Stimulated activated CD4-positive, alpha-beta T cell treated with anti-CD3 and anti-CD28 coated beads, Interleukin-12 subunit alpha, Interleukin-12 subunit beta, amount 100 ng/mL, for 4 hours (primary cell): ENCODE results near the gene LY6G6F.
A peak's percentile ranks its signal among the peaks of the same experiment; 100 is the strongest.

Experiments used
- DNase-seq: peaks from one replicate; pipeline ENCODE4 v3.0.0-alpha.2; 2020

LY6G6F gene

DNA sequence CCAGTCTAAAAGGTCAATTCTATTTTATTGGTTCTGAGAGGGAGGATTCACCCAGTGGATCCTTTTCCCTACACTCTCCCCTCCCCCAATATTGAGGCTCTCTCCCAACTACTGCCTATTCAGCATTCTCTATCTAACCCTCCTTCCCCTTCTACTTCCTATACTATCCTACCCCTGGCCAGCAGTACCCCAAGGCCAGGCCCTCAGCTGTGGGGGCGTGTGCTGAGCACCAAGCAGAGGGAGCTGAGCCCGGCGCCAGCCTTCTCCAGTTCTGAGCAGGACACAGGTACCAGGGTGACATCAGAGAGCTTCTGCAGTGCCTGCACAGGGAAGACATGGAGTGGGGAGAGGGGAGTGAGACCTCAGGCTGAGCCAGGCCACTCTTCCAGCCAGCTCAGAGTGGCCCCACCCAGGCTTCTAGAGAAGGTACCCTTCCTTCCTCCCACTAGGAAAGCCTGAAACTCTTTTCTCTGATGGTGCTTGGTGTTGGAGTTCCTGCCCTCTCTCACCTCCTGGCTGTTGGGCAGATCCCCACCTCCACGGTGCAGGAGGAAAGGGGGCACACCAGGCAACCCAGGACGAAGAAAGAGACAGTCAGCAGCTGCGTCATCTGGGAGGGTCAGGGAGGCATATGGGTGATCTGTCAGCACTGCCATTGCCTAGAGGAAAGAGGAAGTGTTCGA, 20.5 kb downstream of the LY6G6F start:
- no peak for DNase-seq

DNA sequence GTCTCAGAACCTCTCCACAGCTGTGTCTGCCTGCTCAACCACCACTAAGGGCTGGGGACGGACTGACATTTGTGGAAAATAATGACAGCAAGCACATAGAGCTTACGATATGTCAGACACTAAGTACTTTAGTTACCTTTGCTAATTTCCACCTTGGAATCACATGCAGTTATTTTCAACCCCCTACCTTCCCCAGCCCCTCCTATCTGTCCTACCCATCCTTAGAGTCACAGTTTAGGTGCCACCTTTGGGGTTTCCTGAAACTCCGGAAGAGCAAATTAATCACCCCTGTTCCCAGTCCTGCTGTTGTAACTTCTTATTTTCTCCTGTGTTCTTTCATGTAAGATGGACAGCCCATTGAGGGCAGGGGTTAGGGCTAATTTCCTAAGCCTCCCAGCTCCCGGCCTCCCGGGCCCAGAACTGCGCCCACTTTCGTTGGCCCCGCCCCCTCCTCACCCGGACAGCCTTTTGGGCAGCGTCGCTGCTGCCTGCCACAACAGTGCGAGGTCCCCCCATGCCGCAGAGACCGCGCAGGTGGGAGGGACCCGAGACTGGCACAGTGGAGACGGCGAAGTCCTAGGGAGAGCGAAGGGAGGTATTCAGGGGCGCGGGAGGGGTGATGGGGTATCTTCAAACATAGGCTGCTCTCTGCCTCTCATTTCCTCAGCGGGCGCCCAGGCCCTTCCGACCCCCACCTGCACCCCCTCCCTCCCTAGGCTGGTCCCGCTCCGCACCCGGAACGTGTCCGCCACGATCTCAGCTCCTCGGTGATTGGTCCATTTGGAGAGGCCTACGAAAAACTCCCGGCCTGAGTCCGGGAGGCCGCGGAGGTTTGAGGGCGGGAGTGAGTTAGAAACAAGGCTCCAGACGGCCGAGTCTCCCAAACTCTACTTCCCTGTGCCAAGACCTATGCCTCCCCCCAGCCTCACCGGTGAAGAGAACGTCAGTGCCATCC, 21.3 kb downstream of the LY6G6F start:
- DNase-seq, result no peak

DNA sequence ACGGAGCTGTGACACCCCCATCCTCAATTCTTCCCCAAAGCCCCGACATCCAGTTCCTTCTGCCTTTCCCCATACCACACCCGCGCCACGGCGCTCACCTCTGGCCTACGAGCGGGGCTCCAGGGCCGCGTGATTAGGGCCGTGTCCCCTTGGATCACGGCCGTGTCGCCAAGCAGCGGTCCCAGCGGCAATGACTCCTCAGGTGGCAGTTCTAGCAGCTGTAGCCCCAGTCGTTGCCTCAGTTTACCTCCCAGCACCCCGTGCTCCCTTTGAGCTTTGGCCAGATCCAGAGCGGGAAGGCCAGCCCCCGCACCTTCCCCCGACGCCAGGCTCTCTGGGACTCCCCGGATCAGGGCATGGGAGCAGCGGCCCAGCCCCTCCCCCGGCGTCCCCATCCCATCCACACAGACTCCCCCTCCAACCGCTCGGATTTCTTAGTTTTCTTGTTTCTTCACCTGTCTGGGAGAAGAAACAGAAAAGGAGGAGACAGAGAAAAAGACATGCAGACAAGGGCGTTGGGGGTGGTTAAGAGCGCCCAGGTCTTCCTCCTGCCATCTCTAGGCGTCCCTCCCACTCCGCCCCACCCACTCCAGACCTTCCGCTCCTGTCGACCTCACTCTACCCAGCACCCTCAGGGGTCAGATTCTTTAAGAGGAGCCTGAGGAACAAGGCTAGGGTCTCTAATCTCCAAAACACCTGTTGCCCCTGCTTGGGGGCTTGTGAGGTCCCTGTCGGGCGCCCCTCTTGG, 22.3 kb downstream of the LY6G6F start, which contains the start of gene DDAH2:
Gene DDAH2 (minus strand): TSS at position 533 of the 748 bp plus-strand sequence. CDS start 138 bp downstream, at position 395.
- DNase-seq, result no peak

DNA sequence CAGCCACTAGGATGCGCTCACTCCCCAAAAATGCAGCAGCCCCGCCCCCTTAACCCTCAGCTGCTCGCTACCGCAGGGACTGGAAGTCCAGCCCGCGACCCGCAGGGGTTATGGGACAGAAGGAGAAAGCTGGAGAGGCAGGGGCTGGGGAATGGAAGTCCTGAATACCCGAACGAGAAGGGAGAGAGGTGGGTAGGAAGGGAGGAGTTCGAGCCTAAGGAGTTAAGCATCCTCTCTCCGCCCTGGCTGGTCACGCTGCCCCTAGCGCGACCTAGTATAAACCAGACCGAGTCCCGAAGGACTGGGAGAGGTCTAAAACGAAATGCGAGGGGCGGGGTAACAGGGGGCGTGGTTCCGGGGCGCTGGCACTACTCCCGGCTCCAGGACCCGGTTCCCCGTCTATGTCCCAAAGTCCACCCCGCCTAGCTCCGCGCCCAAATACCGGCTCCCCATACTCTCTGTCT, 22.9 kb downstream of the LY6G6F start:
- peak; percentile 74 for DNase-seq

DNA sequence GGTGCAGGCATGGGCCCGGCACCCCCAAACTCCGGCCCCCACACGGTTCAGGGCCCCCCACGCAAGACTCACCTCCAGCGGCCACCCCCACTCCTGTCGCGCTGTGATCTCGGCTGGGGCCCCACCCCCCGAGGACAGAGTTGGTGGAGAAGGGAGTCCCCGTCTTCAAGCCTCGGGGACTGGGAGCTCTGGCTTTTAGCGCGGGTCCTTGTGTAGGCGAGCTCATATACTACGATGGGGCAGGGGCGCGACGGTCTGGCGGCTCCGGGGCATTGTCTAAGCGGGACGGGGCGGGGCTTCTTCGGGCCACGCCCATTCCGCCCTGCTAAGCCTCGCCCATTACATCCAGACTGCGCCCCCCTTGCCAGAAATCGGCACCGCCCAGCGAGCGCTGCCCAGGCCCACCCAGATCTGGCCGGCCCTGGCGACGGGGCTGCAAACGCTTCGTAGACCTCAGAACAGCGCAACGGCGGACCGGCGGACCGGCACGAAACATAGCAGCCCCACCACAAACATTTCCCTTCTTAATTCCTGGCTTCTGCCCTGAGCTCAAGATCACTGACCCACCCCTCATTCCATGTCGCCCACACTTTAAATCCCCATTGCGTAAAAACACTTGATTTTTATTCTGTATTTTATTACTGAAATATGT, 23.4 kb downstream of the LY6G6F start:
- DNase-seq, result peak; percentile 68

DNA sequence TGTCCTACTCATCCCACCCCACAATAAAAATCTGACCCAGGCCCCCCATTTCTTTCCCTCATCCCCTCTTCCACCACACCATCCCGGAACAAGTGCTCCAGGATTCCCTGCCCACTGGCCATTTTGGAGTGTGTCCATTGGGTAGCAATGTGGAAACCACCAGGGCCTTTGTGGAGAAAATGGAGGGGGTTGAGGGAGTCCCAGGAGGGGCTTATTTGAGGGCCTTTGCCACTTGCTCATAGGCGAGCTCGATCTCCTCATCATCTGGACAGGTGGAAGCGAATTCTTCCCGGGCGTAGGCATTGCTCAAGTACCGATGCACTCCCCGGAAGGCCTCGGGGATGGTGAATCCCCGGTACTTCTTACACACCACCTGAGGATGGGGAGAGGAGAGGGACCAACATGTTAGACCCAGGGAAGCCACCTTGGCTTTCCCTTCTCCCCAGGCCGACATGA, 24.0 kb downstream of the LY6G6F start:
- DNase-seq, result no peak

DNA sequence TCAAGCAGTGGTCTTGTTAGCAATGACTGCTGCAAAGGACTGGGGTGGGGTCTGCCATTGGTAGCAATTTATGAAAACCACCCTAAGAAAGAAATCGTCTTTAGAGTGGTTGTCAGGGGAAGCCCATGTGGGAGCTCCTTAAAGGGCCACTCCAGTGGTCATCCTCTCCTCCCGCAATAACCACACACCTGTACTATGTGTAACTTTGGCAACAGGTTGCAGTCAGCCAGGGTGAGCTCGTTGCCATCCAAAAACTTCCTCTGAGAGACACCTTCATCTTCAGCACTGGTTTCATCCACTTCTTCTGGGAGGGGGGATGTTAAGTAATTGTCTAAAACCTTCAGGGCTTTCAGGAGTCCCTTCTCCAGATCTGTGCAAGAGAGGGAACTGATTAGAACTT, 25.4 kb downstream of the LY6G6F start:
- DNase-seq, result no peak

DNA sequence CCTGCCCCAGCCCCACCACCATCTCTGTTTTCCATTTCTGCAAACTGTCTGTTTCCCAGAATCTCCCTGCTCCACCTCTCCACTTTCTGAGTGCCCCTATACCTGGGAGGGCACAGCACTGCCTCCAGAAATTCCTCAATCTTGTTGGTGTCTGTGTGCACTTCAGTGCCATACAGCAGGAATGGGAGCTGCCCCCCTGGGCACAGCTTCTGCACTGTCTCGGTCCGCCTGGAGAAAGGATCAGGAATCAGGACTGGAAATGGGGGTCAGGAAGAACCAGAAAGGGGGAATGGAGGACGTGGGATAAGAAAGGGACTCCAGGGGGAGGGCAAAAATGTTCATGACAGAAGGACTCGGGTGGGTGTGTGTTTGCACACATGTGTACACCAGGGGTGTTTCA, 27.1 kb downstream of the LY6G6F start:
- no peak for DNase-seq

DNA sequence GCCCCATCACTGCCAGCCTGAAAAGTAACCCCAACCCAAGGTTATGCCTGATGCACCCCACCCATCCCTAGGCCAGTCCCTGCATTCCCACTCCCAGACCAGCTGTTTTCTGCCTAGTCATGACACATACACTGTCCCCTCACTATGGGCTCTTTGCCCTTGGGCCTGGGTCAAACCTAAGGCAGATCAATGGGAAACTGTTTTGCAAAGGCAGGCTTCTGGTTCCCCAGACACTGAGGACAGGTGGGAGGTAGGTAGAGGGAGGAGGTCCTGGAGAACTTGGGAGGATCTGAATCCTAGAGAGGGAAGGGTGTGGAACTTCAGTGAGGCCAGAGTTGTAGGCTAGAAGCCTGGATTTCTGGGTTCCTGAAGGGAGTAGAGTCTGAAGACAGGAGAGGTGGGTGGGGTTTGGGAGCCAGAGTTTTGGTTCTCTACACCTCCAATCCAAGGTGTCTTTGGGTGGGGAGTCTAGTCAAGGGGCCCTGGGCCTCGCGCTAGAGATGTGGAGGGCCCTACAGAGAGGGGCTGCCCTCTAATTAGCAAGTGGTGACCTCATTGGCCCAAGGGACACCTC, 27.7 kb downstream of the LY6G6F start:
- DNase-seq, result no peak

DNA sequence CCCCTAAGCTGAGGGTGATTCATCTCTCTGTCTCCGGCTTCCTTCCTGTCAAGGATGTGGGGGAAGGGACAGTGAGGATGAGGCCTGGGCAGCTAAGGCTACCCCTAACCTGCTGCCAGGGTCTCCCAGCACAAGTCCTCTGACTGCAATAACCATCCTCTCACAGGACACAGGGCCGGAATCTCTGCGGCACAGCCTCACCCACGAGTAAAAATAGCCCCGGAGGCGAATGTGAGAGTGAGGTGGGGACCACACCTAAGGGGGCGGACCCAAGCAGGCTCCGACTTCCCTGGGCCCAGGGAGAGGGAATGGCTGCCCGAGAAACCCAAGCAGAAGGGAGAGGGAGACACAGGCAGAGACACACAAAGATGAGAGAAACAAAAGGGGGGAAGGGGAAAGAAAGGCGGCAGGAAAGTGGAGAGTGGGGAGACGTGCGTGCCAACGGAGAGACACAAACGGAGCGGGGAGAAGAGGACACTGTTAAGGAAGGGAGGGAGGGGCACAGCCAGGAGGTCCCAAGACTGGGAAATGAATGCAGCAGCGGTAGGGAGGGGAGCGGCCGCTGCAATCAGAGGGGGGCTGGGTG, 28.2 kb downstream of the LY6G6F start:
- peak; percentile 30 for DNase-seq

DNA sequence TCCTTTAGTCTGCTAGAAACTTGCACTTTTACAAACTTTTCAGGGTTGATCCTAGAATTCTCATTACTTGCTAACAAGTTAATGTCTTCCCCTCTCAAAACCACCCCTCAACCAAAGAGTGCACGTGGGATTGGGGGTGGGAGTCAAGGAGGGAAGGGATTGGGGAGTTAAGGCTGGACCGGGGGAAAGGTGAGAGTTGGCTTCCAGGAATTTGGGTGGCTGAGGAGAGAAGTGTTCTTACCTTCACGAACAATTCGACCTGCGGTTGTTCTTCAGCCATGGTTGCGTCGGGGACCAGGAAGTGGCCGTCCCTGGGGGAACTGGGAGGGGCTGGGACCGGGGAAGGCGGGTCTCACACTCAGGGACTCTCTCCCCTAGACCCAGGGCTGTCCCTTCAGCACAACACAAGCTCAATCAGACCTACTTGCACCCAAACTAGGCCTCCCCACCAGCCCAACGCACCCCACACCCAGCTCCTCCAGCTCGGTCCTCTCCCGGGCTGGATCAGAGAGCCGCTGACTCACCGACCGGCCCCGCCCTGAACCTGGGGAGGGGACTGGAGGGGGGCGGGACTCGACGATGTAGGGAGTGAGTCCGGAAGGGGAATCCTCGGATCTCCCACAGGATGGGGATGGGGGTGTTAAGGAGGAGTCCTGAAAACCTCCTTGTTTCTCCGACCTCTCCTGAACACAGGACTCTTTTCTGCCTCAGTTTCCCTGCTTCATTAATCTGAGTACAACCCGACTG, 29.5 kb downstream of the LY6G6F start, which contains the start of gene CLIC1:
Gene CLIC1 (minus strand): TSS at position 510 of the 747 bp plus-strand sequence. CDS start 230 bp downstream, at position 280.
- DNase-seq, result peak; percentile 78

DNA sequence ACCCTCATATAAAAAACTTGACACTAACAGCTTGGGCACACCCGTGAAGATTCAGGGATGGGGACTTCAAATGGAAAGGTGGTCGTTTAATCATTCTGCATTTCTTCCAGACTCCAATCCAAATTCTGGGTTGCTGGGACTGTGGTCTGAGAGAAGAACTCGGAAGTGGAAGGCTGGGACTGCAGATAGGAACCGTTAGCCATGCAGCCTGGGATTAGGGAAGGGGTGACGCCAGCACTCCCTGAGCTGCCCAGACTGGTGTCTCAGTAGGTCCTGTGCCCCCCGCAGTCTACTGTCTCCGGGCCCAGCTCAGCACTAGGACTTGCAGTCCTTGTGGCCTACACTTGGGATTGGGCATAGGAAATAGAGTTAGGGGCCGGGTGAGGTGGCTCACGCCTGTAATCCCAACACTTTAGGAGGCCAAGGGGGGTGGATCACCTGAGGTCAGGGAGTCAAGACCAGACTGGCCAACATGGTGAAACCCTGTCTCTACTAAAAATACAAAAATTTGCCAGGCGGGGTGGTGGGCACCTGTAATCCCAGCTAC, 30.2 kb downstream of the LY6G6F start:
- no peak for DNase-seq

DNA sequence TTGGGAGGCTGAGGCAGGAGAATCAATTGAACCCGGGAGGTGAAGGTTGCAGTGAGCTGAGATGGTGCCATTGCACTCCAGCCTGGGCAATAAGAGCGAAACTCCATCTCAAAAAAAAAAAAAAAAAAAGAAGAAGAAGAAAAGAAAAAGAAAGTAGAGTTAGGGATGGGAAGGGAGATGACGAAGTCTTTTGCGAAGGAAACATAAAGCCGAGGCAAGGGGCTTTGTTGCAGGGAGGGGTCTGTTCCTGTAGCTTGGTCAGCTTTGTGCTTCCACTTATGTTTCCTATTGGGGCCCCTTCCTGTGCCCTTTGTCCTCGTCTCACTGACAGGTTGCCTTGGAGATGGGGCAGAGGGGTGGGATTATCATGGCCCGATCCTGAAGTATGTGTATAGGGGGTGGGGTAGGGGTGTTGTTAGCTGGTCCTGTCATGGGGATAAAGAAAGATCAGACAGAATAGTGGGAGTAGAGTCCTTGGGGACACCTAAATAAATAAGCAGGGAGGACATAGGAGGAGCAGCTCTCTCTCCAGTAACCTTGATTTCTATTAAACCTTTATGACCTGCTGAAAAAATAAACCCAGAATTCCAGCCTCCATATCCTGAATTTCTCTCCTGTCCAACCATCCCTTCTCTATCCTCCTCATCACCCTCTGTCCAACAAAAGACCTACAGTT, 30.8 kb downstream of the LY6G6F start:
- no peak for DNase-seq

DNA sequence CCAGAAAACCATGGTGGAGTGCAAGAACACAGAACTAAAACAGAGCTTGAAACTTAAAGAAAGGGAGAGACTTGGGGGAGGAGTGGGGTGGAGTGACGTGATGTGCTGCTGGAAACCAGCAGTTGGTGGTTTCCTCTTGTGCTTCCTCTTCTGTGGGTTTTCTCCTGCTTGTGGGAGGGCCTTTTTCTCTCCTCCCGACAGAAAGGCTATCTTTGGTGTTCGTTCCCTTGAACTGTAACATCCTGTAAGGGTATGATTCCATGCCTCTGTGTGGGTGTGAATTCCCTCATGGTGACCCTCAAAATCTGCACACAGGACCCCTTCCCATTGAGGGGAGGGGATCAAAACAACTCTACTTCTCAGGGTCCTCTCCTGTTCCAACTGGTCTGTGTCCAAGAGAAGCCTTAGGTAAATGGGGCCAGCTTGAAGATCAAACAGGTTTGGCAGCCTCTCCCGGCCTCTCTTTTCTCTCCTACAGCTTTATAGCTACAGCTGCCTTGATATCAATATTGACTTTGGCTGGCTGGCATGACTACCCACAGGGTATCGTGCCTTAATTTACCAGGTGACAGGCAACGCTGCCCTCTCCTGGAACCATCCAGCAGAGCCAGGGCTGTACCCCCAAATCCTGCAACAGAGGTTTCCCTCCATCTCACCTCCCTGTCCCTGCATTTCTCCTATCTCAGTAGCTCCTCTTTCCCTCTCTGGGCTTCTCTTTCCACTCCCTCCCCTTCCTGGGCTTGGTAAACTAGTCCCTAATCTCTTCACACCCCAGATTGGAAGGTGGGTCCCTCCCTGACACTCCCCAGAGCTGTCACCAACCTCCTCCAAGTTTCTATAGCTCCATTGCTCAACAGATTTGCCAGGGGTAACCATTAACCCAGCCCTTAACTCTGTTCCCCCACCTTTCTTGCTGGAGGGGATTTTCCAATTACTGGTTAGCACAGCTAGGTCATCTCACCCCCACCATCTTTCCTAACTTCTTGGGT, 31.6 kb downstream of the LY6G6F start:
- DNase-seq, result peak; percentile 40

DNA sequence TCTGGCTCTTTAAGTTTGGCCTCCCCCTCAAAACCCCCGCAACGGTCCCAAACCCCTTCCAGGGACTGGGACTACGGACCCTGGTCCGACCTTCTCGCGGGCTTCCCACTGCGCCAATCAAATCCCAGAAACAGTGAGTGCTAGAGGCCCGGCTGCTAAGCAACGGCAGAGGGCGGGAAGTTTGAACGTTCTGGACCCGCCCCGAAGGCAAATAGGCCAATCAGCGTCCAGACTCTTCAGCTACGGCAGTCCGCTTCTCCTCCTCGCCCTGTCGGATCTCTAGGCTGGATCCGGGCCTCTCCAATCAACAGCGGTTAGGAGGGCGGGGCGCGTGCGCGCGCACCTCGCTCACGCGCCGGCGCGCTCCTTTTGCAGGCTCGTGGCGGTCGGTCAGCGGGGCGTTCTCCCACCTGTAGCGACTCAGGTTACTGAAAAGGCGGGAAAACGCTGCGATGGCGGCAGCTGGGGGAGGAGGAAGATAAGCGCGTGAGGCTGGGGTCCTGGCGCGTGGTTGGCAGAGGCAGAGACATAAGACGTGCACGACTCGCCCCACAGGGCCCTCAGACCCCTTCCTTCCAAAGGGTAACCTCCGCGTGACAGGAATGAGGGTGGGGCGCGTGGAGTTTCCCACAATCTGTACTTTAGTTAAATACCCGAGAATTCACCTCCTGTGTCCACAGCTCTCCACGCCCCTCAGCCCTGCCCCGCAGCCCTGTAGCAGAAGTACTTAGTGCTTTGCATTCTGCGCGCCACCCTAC, 33.2 kb downstream of the LY6G6F start, which contains the start of gene MSH5:
Gene MSH5 (plus strand): TSS at position 367 of the 758 bp plus-strand sequence. CDS start 462 bp downstream, outside the sequence.
- peak; percentile 94 for DNase-seq

DNA sequence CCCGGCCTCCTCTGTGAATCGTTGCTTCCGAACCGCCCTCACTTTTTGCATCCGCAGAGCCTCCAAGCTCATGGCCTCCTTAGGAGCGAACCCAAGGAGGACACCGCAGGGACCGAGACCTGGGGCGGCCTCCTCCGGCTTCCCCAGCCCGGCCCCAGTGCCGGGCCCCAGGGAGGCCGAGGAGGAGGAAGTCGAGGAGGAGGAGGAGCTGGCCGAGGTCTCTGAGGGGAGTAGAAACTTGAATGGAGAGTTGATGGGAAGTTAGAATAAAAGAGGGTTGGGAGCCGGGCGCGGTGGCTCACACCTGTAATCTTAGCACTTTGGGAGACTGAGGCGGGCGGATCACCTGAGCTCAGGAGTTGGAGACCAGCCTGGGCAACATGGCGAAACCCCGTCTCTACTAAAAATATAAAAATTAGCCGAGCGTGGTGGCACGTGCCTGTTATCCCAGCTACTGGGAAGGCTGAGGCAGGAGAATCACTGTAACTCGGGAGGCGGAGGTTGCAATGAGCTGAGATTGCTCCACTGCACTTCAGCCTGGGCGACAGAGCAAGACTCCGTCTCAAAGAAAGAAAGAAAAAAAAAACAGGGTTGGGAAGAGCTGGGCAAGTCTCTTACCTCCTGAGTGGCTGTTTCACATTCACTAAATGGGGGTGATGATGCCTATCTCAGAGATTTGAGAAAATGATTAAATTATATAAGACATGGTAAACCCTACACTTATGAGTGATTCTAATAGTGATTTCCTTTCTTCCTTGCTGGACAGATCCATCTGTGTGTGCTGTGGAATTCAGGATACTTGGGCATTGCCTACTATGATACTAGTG, 33.9 kb downstream of the LY6G6F start:
- no peak for DNase-seq

DNA sequence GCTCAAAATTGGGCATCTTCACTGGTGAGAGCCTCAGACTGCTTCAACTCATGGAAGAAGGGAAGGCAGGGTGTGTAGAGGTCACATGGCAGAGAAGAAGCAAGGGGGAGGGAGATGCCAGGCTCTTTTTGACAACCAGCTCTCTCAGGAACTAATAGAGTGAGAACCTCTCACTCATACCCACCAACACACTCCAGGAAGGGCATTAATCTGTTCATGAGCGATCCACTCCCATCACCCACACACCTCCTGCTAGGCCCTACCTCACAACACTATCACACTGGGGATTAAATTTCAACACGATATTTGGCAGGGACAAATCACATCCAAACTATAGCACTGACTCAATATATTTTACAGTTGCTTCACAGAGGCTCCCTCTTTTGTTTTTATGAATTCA, 35.1 kb downstream of the LY6G6F start:
- no peak for DNase-seq
